Stimulated activated CD4-positive, alpha-beta T cell treated with anti-CD3 and anti-CD28 coated beads, Interleukin-12 subunit alpha, Interleukin-12 subunit beta, amount 100 ng/mL, for 24 hours (primary cell): ENCODE measurements around the gene TMEM72.

ENCODE experiments used
- DNase-seq, 2 experiments: peaks; one replicate each; pipeline ENCODE4 v3.0.0-alpha.2; 2020; ENCODE audit warnings: low read depth in 2 of 2

Gene TMEM72

DNA sequence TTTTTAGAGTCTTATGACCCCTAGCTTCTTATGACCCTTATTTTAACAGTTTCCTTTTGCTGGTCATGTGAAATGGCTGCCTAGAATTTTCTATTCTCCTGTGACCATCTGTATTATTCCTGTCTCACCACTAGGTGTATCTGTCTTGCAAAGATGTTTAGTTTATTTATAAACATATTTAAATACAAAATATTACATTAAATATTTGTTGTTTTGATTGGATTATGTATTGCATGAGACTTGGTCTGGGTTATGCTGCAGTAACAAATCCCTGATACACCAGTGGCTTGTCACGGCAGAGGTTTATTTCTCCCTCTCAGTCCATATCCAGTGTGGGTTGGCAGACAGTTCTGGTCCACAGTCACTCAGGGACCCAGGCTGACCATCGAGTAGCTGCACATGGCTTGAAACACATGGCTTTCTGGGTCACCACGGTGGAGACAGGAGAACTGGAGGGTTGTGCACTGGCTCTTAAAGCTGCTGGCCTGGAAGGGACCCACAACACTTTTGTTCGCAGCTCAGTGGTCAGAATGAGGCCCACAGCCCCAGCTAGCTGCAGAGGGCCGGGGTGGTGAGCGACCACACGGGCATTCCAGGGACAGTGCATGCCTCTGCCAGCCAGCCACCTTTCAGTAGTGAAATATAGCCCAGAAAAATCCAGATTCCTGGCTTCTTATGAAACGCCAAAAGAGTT lies 55.8 kb downstream of the TMEM72 start:
- no peak for DNase-seq

DNA sequence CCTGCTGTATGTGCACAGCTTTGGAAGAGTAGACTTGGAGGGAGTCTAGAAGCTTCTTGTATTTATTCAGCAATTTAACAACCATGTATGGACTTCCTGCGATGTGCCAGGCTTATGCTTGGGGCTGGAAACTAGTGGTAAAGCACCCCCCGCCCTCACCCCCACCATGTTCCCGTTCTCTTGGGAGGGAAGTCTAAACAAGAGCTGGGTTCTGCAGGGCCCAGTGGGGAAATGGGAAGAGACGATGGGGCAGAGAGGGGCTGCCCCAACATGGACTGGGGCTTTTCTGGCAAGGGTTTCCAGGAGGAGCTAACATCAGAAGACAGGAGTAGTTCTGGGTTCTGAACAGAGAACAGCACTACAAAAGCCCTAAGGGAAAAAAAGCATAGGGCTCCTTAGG lies 56.5 kb downstream of the TMEM72 start:
- DNase-seq, result no peak

DNA sequence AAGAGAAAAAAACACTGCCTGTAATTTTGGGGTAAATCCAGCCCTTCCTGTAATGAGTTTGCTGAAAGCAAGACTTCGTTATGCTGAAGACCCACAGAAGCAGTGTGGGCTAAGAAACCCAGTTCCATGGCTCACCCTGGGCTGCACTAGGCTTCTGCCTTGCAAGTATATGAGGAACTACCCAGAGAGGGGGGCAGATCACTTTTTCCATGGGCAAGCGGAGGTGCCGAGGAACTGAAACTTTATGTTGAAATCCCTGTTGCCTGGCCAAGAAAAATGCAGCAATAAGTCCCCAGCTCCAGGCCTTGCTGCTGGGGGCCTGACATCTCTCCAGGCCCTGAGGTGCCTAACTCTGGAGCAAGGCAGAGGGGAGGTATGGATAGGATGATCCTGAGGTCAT lies 57.0 kb downstream of the TMEM72 start:
- no peak for DNase-seq

GRCh38 chr10:44968500-44969400 lies 57.6 kb downstream of the TMEM72 start:
- DNase-seq, result no peak

- no peak for DNase-seq
Measured at GRCh38 chr10:44969854-44970253, 58.7 kb downstream of the TMEM72 start.

GRCh38 chr10:44970812-44971395 lies 59.8 kb downstream of the TMEM72 start:
- DNase-seq, result no peak

DNA sequence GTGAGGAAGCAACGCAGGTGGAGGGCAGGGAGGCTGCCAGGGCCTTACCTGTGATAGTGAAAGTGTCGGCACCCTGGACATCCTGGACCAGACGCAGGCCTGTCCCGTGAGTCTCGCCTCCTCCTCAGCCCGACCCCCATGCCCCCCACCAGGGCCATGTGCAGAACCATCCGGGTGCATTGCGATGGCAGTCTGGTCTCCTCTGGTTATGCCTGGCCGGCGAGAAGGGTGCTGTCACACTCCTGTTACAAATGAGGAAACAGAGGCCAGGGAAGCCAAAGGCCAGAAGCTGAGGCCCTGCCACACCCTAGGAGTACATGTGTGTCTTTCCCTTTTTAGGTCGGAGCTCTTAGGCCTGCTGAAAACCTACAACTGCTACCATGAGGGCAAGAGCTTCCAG lies 60.3 kb downstream of the TMEM72 start:
- DNase-seq, result no peak

DNA sequence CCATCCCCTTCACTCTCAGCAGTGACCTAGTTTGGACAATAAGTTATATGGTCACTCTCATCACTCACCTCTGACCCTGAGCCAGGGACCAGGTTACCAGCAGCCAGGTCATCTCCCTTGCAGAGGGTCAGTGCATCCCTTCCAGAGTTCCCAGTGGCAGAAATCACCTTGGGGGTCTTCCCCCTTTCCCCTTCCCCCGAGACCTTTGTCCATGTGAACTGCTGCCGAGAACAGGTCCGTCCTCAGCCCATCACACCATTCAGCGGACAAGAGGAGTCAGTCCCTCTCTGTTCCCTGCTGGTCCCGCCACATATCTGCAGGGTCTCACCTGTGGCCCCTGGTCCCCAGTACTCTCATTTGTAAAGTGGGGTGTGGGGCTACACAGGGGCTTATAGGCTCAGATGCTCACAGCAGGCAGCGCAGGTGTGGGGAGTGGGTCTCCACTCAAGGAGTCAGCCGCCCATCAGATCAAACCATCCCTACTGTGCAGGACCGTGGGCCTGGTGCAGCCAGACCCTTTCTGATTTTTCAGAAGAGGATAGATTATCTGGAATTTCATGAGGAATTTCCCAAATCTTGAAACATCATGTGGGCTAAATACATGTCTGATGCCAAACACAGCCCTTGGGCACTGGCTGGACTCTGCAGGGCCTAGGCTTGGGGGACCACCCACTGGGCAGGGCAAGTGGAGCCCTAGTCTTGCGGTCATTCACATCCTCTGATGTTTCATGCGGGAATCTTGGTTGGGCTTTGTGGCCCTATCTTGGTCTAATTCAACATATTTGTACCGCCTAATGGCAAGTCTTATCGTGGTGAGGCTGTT lies 61.0 kb downstream of the TMEM72 start:
- no peak for DNase-seq

- DNase-seq, result no peak
Measured at GRCh38 chr10:44972874-44973306, 61.8 kb downstream of the TMEM72 start.

DNA sequence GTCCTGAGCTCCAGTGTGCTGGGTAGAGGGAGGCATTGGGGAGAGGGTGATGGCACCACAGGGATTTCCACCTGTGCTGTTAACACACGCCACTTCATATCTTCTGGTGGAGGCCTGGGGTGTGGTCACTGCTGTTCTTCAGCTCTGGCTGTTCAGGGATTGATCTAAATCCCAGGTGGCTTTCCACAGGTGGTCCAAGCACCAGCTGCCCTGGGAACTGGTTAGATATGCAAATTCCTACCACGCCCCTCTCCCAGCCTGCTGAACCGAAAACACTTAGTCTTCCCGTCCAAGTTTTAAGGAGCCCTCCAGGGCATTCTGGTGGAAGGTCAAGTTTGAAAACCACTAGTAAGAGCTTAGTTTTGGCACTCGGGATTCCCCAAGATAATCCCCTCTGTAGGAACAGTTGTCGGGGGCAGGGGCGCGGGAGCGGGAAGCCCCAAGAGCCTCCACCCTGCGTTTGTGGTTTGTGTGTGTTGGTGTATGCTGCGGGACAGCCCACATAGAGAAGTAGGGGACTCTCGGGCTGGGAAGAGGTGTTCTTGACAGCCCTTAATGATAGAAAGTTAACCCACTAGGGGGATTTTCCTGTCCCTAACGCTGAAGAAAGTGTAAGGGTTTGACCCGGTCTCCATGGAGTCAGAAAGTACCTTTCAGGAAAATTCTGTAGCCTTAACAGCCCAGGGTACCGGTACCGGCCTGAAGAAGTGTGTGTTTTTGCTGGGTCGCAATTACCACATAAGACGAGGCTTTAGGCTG lies 62.4 kb downstream of the TMEM72 start:
- no peak for DNase-seq

- no peak for DNase-seq
Measured at GRCh38 chr10:44974082-44974627, 63.0 kb downstream of the TMEM72 start.

DNA sequence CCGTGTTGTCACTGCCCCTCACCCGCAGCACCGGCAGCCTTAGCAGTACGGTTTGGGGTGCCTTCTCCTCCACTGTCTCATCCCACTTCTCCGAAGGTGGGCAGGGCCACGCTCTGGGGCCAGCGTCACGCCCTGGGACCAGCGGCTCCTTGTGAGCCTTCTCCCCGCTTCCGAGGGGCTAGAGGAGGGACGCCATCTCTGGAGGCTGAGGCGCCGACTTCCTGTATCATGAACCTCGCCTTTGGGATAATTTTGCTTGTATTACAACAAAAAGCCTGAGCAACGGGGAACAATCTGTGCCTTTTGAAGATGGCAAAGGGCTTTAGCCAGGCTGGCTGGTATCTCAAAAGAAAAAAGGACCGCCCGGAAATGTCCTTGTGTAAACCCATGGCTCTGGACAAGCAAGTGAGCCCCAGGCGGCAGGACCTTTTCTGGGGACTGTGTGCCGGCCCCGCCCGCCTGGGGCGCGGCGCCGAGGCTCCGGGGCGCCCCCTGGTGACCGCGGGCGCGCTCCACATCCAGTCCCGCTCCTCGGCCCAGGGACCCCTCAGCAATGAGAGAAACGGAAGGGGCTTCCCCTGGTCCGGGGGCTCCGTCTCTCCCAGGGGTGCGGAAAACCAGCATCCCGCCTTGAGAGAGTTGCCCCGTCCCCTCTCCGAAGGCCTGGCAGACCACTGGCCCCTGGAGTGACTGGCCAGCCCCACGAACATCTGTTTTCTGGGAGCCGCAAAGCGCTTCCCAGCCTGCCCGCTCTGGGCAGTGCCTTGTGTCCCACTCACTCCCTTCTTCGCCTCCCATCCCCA lies 63.7 kb downstream of the TMEM72 start:
- peak; percentile 33 to 52 for DNase-seq

- DNase-seq, result no peak
Measured at GRCh38 chr10:44975431-44976331, 64.5 kb downstream of the TMEM72 start.

- no peak for DNase-seq
Measured at GRCh38 chr10:44976352-44977198, 65.4 kb downstream of the TMEM72 start.

GRCh38 chr10:44977287-44978212 lies 66.4 kb downstream of the TMEM72 start:
- DNase-seq, result no peak

DNA sequence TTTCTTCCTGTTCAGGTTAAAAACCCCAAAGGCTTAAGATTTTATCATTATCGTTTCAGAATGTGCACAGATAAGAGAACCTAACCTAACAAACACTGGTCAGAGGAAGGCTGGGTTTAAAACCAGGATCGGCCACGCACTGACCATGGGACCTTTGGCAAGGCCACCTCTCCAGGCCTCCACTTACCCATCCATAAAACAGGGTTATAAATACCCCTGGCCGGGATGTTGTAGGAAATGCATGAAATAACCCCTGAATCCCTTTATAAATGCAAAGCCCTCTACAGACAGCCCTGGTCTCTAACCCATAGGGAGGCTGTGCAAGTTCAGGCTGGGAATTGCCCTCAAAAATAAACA lies 67.1 kb downstream of the TMEM72 start:
- no peak for DNase-seq
